Esophagus squamous epithelium (tissue), 4 donors: ENCODE measurements around the gene SERPINA5.

Experiments
- CTCF ChIP-seq, 6 experiments: fragments of 450-650 bp in 4 of 6; fragments of 200-600 bp in 2 of 6; sonication (generic) in 2 of 6; IDR thresholded peaks; one replicate each; pipeline ENCODE4 v1.5.1; 2016 to 2019; ENCODE audit warnings: antibody characterized with exemption in 6 of 6, mild to moderate bottlenecking in 4 of 6, moderate library complexity in 4 of 6
- POLR2A ChIP-seq, 4 donors: fragments of 450-650 bp; IDR thresholded peaks; one replicate each; pipeline ENCODE4 v1.6.1; 2017; ENCODE audit warnings: antibody characterized with exemption in 4 of 4, mild to moderate bottlenecking in 4 of 4, moderate library complexity in 3 of 4

GRCh38 chr14:94631050-94631449 lies 49.8 kb downstream of the SERPINA5 start:
- no peak for TF ChIP-seq CTCF (IDR thresholded peaks at IDR 0.05)
- TF ChIP-seq POLR2A (IDR thresholded peaks at IDR 0.05): no peak
